HL-60/S4 treated with retinoic acid at 250 ng/mL for 4 days and 3 days (cell line): ENCODE data around the gene LMTK3.
"Not testable (repeated sequence)": the region's sequence is repeated elsewhere in the genome, so short reads cannot be mapped to it uniquely, and the experiment has no call there.

Experiments used
- in situ Hi-C: fragments of 300-500 bp; cut with MboI; formaldehyde crosslinking; loops from 2 replicates; pipeline ENCODE4 v1.7.0; 2022; ENCODE audit warnings: low sequenced_read_pairs

LMTK3 gene

DNA sequence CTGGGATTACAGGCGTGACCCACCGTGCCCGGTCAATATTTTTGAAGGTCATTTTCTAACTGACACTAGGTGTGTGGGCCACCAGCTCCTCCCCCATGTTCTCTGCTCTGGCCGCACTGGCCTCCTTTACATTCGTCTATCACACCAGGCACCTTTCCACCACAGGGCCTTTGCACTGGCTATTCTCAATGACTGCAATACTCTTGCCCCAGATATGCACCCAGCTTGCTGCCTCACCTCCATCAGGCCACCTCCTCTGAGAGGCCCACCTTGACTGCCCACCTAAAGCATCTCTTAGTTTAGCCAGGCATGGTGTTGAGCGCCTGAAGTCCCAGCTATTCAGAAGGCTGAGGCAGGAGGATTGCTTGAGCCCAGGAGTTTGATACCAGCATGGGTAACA lies 30.2 kb upstream of the LMTK3 start:
- in situ Hi-C loops = no loop called here

DNA sequence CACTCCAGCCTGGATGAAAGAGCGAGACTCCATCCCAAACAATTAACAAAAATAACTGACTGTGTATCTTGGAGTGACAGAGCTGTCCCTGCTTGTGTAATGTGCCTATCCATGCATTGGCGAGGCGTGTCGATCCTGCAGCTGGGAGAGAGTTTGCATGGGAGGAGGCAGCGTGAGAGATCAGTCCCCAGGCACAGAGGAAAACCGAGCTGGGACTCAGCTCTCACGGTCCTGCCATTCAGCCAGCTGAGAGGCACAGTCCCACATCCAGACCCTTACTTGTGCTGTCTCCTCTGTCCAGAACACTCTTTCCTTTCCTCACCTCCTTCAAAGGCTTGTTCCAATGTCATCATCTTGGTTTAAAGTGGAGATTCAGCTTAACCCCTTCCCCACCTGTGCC lies 28.5 kb upstream of the LMTK3 start:
- in situ Hi-C loops = no loop called here

DNA sequence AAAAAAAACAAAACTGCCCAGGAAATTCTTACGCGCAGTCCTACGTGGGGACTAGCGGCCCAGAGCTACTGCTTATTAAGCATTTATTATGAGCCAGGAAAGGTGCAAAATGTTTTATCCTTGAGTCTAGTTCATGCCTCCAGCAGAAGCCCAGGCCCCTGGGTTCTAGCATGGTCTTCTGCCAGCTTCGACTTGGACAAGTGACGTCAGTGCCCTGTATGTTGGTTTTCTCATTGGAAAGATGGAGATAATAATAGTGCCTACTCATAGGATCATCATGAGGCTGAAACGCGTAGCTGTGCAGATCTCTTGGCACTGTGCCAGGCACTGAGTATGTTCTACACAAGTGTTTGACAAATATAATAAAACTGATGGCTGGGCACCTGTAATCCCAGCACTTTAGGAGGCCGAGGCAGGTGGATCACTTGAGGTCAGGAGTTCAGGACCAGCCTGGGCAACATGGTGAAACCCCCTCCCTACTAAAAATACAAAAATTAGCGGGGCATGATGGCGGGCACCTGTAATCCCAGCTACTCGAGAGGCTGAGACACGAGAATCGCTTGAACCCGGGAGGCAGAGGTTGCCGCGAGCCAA lies 28.0 kb upstream of the LMTK3 start:
- in situ Hi-C loops = no loop called here

DNA sequence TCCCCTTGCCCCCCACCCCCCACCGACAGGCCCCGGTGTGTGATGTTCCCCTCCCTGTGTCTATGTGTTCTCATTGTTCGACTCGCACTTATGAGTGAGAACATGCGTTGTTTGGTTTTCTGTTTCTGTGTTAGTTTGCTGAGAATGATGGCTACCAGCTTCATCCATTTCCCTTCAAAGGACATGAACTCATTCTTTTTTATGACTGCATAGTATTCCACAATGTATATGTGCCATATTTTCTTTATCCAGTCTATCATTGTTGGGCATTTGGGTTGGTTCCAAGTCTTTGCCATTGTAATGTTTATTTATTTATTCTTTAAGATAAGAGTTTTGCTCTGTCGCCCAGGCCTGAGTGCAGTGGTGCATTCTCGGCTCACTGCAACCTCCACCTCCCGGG lies 26.4 kb upstream of the LMTK3 start:
- in situ Hi-C loops = not testable (repeated sequence)

DNA sequence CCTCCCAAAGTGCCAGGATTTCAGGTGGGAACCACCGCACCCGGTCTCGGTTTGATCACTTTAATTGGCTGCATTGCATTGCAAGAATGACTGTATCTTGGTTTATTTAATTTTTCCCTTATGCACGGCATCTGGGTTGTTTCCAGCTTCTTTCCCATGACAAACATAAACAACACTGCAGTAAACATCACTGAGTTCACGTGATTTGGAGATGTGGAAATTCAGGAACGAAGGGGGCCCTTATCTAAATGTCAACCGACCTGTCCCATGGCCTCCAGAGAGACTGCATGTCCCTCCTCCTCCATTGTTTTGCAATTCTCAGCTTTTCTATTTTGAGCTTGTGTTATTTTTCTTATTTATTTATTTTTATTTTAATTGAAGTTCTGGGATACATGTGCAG lies 25.9 kb upstream of the LMTK3 start:
- in situ Hi-C loops = no loop called here

DNA sequence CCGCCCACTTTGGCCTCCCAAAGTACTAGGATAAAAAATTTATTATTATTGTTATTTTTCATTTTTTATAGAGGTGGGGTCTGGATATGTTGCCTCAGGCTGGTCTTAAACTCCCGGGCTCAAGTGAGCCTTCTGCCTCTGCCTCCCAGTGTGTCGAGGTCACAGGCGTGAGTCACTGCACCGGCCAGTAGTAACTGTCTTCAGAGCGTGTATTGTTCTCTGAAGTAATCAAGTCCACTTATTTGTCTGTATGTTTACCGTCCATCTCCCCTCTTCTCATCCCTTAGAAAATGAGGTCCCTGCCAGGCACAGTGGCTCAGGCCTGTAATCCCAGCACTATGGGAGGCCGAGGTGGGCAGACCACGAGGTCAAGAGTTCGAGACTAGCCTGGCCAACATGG lies 22.1 kb upstream of the LMTK3 start:
- in situ Hi-C loops = no loop called here

DNA sequence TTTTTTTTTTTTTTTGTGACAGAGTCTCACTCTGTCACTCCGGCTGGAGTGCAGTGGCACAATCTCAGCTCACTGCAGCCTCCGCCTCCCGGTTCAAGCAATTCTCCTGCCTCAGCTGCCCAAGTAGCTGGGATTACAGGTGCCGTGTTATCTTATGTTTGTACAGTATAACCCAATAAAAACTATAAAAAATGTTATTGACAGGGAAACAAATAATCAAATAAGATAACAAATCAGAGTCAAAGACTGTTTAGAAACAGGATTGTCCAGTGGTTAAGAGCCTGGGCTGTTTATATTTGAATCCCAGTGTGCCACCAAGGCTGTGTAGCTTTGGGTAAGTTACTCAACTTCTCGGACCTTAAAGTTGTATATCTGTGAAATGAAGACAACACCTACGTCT lies 19.1 kb upstream of the LMTK3 start:
- in situ Hi-C loops = no loop called here

DNA sequence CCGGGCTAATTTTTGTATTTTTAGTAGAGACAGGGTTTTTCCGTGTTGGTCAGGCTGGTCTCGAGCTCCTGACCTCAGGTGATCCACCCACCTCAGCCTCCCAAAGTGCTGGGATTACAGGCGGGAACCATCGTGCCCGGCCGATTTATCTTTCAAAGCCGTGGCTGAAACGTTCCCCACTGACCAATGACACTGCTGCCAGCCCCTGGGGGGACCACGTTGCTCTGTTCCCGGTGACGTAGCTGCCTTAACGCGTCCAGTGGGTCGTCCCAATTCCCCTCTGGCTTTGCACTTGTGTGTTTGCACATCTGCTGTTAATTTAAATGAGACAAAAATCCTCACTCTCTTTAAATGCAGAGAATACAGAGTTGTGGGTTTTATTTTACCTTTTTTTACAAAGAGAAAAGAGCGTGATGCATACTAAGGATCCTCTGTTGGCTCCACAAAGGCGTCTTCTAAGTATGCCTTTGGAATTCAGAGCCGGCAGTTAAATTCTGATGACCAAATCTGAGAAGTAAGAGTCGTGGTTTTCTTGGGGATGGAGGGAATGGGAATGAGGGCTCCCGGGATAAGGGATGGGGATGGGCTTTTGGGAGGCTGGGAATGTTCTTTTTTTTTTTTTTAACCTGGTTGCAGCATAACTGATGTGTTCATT lies 18.6 kb upstream of the LMTK3 start:
- in situ Hi-C loops = no loop called here

DNA sequence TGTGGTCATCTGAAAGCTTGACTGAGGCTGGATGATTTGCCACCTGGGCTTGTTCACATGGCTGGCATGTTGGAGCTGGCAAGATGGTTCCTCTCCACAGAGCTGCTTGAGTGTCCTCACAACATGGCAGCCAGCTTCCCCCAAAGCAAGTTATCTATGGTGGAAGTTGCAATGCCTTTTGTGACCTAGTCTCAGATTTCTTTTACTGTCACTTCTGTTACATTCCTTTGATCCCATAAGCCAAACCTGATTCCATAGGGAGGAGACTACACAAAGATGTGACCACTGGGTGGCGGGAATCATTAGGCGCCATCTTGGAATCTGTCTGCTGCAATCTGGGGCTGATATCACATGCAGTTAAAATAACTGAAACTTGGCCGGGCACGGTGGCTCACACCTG lies 17.5 kb upstream of the LMTK3 start:
- in situ Hi-C loops = no loop called here

DNA sequence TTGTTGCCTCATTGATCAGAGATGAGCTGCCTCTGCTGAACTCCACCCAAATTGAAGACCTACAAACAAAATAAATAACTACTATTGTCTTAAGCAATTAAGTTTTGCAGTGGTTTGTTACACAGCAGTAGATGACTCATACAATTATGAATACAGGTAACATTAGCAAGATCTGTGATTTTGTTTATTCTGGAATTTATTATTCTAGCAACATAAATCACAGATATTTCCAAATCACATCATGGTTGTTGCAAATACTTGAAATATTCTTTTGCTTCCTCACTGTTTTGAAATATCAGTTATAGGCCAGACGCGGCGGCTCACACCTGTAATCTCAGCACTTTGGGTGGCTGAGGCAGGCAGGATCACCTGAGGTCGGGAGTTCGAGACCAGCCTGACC lies 13.1 kb upstream of the LMTK3 start:
- in situ Hi-C loops = no loop called here

DNA sequence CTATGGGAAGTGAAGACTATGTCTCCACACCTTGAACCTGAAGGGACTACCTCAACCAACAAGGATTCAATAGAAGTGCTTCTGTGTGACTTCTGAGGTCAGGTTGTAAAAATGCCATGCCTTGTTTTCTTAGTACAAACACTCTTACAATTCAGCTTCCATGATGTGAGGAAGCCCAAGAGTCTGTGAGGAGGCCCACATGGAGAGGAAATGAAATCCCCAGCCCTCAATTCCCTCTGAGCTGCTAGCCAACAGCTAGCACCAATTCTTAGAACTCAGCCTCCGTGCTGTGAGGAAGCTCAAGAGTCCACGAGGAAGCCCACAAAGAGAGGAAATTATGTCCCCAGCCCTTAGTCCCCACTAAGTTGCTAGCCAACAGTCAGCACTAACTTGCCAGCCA lies 12.6 kb upstream of the LMTK3 start:
- in situ Hi-C loops = no loop called here

DNA sequence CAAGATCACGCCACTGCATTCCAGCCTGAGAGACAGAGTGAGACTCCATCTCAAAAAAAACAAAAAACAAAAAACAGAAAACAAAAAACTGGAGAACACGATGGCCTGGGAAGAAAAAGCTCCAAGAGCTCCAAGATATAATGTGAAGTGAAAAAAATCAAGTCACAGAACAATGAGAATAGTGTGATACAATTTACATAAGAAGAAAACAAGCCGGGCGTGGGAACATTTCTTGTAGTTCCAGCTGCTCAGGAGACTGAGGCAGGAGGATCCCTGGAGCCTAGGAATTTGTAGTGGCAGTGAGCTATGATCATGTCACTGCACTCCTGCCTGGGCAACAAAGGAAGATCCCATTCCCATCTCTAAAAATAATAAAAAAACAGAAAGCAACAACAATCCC lies 8.5 kb upstream of the LMTK3 start:
- in situ Hi-C loops = no loop called here

DNA sequence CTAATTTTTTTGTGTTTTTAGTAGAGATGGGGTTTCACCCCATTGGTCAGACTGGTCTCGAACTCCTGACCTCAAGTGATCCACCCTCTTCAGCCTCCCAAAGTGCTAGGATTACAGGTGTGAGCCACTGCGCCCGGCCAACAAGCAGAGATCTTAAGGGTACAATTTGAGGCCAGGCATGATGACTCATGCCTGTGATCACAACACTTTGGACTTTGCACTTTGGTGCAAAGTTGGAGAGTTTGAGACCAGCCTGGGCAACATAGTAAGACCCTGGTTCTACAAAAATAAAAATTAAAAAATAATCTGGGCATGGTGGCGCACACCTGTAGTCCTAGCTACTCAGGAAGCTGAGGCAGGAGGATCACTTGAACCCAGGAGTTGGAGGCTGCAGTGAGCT lies 7.8 kb upstream of the LMTK3 start:
- in situ Hi-C loops = not testable (repeated sequence)

DNA sequence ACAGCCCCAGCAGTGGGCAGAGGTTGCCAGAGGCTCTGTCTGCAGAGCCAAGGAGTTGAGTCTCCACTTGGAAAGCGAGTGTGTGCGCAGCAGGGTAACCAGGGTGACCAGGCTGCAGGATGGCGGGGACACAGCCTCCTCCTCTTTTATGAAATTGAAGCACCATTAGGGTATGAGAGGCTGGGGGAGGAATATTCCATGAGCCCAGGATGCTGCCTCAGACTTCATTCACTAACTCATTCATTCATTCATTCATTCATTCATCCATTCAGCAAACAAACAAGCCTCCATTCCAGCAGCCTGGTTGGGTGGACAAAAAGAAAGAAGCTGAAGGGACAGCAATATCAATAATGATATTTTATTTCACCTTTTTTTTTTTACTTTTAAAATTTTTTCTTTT lies 6.6 kb upstream of the LMTK3 start:
- in situ Hi-C loops = no loop called here

DNA sequence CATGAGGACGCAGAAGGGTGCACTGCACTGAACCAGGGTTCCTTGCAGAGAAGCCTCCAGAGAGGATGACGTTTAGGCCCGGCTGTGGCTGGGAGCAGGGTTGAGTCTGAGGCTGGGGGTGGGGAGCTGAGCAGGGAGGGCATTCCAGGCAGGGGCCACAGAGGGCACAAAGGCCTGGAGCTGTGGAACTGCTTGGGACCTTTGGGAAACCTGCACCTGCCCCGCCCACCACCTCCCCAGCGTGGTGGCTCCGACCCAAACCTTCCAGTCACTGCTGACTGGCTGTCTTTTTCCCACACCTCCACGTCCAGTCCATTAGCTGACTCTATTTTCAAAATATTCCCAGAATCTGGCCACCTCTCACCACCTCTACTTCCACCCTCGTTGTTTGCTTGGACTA lies 4.9 kb upstream of the LMTK3 start:
- in situ Hi-C loops = no loop called here

DNA sequence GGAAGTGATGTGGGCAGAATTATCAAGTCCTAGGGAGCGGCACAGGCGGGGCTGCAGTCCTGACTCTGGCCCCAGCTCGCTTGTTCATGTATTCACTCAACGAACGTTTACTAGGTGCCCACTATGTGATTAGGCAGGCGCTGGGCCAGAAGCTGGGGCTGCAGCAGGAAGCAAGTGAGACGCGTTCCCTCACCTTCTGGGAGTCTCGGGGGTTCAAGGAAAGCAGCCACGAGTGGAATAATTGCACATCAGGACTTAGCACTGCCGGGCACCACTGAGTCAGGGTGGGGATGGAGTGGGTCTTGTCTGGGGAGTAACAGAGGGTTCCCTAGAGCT lies 2.5 kb upstream of the LMTK3 start:
- in situ Hi-C loops = no loop called here

DNA sequence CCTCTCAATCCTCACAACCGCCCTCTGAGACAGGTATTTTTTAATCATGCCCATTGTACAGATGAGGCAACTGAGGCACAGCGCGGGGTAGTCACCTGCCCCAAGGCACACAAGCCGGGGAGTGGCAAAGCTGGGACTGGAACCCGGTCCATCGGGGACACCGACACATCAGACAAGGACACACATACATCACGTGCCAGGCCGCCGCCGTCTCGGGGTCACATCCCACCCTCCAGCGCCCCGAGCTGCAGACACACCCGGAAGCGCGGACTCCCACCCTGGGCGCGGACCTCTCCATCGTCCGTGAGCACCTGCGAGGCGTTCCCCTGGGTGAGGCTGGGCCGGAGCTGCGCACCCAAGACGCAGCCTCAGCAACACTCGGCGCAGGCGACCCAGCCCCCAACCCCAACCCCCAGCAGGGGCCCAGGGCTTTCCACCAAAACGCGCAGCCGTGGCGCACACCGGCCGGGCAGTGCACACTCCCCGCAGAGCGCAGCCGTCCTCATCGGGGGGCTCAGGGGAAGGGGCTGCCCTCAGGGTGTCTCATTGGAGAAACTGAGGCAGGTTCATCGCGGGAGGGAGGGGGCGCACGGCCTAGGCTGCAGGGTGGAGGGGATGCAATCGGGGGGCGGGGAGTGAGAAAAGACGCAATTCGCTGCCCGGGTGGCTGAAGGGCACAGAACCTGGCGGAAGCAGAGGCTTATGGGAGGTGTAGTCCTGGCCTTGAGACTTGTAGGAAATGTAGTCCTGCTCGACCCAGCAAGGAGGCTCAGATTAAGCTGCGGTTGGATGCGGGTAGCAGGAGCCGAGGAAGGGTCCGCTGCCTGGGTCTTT lies 1.9 kb upstream of the LMTK3 start:
- in situ Hi-C loops = no loop called here

DNA sequence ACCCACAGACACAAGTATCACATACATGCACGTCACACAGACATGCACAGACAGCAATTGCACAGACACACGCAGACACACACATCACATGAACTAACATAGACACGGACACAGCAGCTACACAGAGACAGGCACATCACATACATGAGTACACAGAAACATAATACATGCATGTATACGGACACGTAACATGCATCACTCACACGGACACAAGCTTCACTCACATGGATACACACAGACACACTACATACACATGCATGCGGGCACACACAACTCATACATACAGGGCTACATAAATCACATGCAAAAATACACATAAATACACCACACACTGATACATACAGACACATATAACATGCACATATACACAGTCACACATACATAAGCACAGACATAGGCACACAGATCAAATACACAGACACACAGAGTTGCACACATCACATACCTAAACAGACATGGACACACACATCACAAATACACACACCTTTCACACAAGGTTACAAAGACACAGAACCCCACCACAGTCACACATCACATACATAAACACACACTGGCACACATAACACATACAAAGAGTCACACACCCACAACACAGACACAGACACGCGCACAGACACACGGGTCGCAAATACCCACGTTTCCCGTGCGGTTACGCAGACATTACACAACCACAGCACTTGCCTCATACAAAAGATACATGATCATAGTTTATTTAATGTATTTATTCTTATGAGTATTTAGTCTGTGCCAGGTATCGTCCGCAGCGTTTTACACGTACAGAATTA lies 1.1 kb upstream of the LMTK3 start:
- in situ Hi-C loops = no loop called here

DNA sequence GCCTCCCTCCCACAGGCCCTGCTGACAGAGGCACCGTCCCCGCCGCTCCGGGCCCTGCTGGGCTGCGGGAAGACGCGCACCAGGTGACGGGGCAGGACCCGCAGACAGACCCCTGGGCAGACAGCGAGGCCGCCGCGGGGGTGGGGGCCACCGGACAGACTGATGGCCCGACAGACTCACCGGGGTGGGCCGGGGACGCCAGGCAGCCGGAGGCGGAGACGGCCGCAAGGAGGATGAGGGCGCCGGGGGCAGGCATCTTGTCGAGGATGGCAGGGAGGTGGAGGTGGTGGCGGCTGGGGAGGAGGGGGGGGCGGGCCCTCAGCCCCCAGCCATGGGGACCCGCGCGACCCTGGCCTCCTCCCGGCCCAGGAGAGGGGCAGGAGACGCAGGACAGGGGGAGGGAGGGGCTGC lies 309 bp downstream of the LMTK3 start:
- in situ Hi-C loops = no loop called here

DNA sequence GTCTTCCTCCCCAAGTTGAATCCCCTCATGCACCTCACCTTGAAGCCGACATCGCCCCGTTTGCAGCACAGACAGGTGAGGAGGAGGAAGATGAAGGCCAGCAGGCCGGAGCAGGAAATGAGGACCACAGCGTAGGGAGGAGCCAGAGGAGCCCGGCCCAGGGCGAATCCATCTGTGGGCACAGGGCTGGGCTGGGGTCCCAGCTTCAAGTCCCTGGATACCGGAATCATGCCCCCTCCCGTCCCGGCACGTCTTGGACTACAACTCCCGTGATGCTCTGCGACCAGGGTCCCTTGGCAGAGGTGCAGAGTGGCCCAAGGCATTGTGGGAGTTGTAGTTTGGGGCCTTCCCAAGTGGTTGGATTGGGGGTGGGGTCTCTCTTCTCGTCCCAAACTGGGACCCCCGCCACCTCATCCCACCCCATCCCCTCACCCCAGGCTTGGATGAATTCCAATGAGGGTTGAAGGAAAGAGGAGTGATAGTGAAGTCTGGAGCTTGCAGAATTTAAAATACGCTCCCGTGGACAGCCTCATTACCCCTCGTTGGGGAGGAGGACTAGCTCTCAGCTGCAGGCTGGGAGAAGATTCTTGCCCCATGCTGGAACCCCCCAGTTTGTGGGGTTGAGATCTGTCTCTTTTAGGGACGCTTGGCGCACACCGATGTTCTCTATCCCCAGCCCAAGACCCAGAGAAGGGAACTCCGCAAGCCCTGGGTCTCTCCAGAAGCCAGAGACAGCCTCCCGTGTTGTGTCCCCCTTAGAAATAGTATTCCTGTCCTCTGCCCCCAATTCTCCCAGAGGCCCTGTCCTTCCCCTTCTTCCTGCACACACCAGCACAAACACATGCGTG lies 990 bp downstream of the LMTK3 start:
- in situ Hi-C loops = no loop called here
